PFSK-1 (cell line): ENCODE measurements around the gene GFI1.

Experiments used
- FOXP2 ChIP-seq: optimal IDR thresholded peaks from 2 replicates; pipeline ENCODE3; 2011; ENCODE audit warnings: borderline replicate concordance, control low read depth, inconsistent platforms; ENCODE audit not compliant: insufficient read depth; ENCODE audit errors: extremely low read length, extremely low read depth
- POLR2AphosphoS5 ChIP-seq: IDR thresholded peaks from 2 replicates; pipeline ENCODE4 v1.6.1; 2012; ENCODE audit warnings: low read depth, mild to moderate bottlenecking, control low read depth, low read length, moderate library complexity
- REST ChIP-seq, 2 experiments: IDR thresholded peaks; 2 replicates each; pipeline versions ENCODE4 v1.6.1 to v1.8.0; 2011 to 2012; ENCODE audit warnings: low read depth in 2 of 2, low read length in 2 of 2, control low read depth in 1 of 2, inconsistent platforms in 1 of 2, mild to moderate bottlenecking in 1 of 2, moderate library complexity in 1 of 2; ENCODE audit not compliant: insufficient read depth in 1 of 2
- SIN3A ChIP-seq: IDR thresholded peaks from 2 replicates; pipeline ENCODE4 v1.6.1; 2012; ENCODE audit warnings: mild to moderate bottlenecking, low read length, moderate library complexity, borderline replicate concordance; ENCODE audit not compliant: insufficient read depth
- TAF1 ChIP-seq: IDR thresholded peaks from 2 replicates; pipeline ENCODE4 v1.6.1; 2012; ENCODE audit warnings: low read length, control low read depth, borderline replicate concordance; ENCODE audit not compliant: insufficient read depth

GFI1 gene

DNA sequence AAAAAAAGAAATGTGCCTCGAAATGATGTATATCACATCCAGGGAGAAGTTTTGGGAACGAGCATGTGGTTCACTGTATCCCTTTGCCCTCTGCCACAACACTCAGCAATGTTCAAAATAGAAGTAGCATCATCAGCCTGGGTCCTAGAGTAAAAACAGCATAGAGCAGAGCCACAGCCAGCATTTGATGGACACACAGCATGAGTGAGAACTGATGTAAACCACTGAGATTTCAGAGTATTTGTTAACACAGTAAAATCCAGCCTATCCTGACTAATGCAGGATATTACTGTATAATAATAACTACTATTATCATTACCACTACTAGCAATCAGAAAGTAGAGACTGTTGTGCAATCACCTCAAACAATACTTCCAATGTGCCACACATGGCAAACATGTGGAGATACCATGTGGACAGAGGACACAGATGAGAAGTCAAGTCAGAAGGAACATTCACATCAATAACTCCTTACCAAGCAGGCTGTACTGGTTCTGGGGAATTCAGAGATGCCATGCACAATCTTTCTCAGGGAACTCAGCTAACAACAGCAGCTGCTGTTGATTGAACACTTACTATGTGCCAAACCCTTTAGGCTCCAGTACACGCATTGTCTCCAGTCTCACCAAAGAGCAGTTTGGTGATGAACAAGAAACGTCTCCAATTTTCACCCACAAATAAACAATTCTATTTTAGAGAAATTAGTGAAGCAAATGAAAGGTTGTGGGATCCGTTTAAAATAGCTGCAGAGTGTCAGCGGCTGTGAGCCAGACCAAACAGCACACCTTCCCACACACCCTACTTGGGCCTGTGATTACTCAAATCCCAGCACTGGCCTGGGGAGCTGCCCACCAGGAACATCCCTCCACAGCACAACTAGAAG, 16.6 kb upstream of the GFI1 start:
- no peak for TF ChIP-seq FOXP2
- no peak for TF ChIP-seq SIN3A
- no peak for TF ChIP-seq TAF1
- TF ChIP-seq REST (IDR thresholded peaks at IDR 0.05; ENCODE audit: insufficient read depth in 1 of 2, low read depth in 2 of 2, low read length in 2 of 2), result no peak
- TF ChIP-seq POLR2AphosphoS5, result no peak

GRCh38 chr1:92502247-92502646, 15.5 kb upstream of the GFI1 start:
- TF ChIP-seq SIN3A (no peak), POLR2AphosphoS5 (no peak), TAF1 (no peak), REST (IDR thresholded peaks at IDR 0.05; ENCODE audit: insufficient read depth in 1 of 2, low read depth in 2 of 2, low read length in 2 of 2) (no peak), FOXP2 (no peak)

DNA sequence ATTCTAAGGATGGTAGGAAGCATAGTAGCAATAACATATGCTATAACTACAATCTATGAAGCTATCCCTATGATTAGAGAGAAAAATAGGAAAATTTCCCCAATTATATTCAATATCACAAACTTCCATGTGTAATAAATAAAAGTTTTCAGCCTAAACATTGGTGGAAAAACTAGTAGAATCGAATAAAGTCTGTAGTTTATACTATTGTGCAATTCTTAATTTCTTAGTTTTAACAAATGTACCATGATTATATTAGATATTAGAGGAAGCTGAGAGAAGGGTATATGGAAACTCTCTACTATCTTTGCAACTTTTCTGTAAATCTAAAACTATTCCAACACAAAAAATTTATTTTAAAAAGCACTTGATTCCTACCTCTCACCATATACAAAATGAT, 13.8 kb upstream of the GFI1 start:
- TF ChIP-seq POLR2AphosphoS5 (no peak), SIN3A (no peak), FOXP2 (no peak), REST (IDR thresholded peaks at IDR 0.05; ENCODE audit: insufficient read depth in 1 of 2, low read depth in 2 of 2, low read length in 2 of 2) (no peak), TAF1 (no peak)

- TF ChIP-seq REST (IDR thresholded peaks at IDR 0.05; ENCODE audit: insufficient read depth in 1 of 2, low read depth in 2 of 2, low read length in 2 of 2) (no peak), POLR2AphosphoS5 (no peak), TAF1 (no peak), FOXP2 (no peak), SIN3A (no peak)
Measured at GRCh38 chr1:92495392-92496063, 8.8 kb upstream of the GFI1 start.
